ENCODE results near the gene PDE4B. TPM values are rescaled to one million over a fixed set of nuclear protein-coding genes. Genes with fewer than 3 reads are reported as not detected.

The PDE4B gene
- total RNA-seq, 2 donors from 2014 or later, result 2.0 to 5.7 TPM

- no peak overlapping the region for H3K27ac ChIP-seq
- no peaks in the 10 kb centered on the region for H3K9me3 ChIP-seq
- no peaks in the 10 kb centered on the region for H3K27me3 ChIP-seq
- intact Hi-C loops (cut with DNase I), result no loop called here
- H3K9ac ChIP-seq (ENCODE audit: low read depth in 2 of 2, low read length in 2 of 2), result no peak overlapping the region
- H3K36me3 ChIP-seq, result no peaks in the 10 kb centered on the region
- no peaks in the 10 kb centered on the region for H3K4me1 ChIP-seq
- H3K4me3 ChIP-seq, result no peak overlapping the region
- TF ChIP-seq CTCF (IDR thresholded peaks at IDR 0.05), result no peak
- DNase-seq, result no peak
Observed at GRCh38 chr1:65821386-65821785, 28.7 kb downstream of the PDE4B start.

- no peaks in the 10 kb centered on the region for H3K36me3 ChIP-seq
- H3K4me1 ChIP-seq, result no peaks in the 10 kb centered on the region
- TF ChIP-seq CTCF (IDR thresholded peaks at IDR 0.05), result no peak
- no peak overlapping the region for H3K27ac ChIP-seq
- H3K9me3 ChIP-seq, result no peaks in the 10 kb centered on the region
- H3K27me3 ChIP-seq, result no peaks in the 10 kb centered on the region
- no peak overlapping the region for H3K9ac ChIP-seq (ENCODE audit: low read depth in 2 of 2, low read length in 2 of 2)
- intact Hi-C loops (cut with DNase I), result no loop called here
- no peak for DNase-seq
- H3K4me3 ChIP-seq, result no peak overlapping the region
Observed at GRCh38 chr1:65824103-65824502, 31.4 kb downstream of the PDE4B start.

GRCh38 chr1:65825741-65826140, 33.0 kb downstream of the PDE4B start:
- intact Hi-C loops (cut with DNase I), result no loop called here
- no peak for TF ChIP-seq CTCF (IDR thresholded peaks at IDR 0.05)
- H3K4me3 ChIP-seq, result no peak overlapping the region
- no peaks in the 10 kb centered on the region for H3K4me1 ChIP-seq
- H3K9ac ChIP-seq (ENCODE audit: low read depth in 2 of 2, low read length in 2 of 2), result no peak overlapping the region
- H3K9me3 ChIP-seq, result no peaks in the 10 kb centered on the region
- no peak overlapping the region for H3K27ac ChIP-seq
- no peaks in the 10 kb centered on the region for H3K27me3 ChIP-seq
- H3K36me3 ChIP-seq, result no peaks in the 10 kb centered on the region
- no peak for DNase-seq

DNA sequence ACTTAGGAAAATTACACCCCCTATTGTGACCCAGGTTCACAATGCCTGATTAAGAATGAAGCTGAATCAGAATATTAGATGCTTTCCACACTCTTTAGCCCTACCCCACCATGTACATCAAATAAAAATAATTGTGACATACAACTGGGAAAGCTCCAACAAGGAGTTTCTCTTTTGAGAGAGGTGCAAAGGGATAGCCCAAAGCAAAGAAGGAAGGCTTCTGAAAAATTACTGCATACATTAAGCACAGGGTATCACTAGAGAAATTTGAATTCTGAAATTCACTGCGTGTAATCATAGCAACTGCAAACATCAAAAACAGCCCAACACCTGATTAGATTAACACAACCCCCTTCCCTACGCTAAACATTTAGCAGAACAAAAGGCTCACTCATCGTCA, 34.1 kb downstream of the PDE4B start:
- Histone ChIP-seq H3K4me1 (no peaks in the 10 kb centered on the region), H3K9me3 (no peaks in the 10 kb centered on the region), H3K27ac (no peak overlapping the region), H3K27me3 (no peaks in the 10 kb centered on the region), H3K4me3 (no peak overlapping the region), H3K36me3 (no peaks in the 10 kb centered on the region), H3K9ac (ENCODE audit: low read depth in 2 of 2, low read length in 2 of 2) (no peak overlapping the region)
- intact Hi-C loops (cut with DNase I), result no loop called here
- no peak for DNase-seq
- TF ChIP-seq CTCF (IDR thresholded peaks at IDR 0.05), result no peak

GRCh38 chr1:65827346-65827745, 34.7 kb downstream of the PDE4B start:
- H3K27me3 ChIP-seq, result no peaks in the 10 kb centered on the region
- intact Hi-C loops (cut with DNase I), result no loop called here
- H3K36me3 ChIP-seq, result no peaks in the 10 kb centered on the region
- H3K27ac ChIP-seq, result no peak overlapping the region
- no peak for TF ChIP-seq CTCF (IDR thresholded peaks at IDR 0.05)
- no peak for DNase-seq
- H3K4me3 ChIP-seq, result no peak overlapping the region
- H3K9ac ChIP-seq (ENCODE audit: low read depth in 2 of 2, low read length in 2 of 2), result no peak overlapping the region
- H3K9me3 ChIP-seq, result no peaks in the 10 kb centered on the region
- no peaks in the 10 kb centered on the region for H3K4me1 ChIP-seq

- H3K27ac ChIP-seq, result no peak overlapping the region
- no peak for TF ChIP-seq CTCF (IDR thresholded peaks at IDR 0.05)
- intact Hi-C loops (cut with DNase I), result no loop called here
- H3K4me3 ChIP-seq, result no peak overlapping the region
- no peaks in the 10 kb centered on the region for H3K4me1 ChIP-seq
- no peaks in the 10 kb centered on the region for H3K36me3 ChIP-seq
- no peaks in the 10 kb centered on the region for H3K9me3 ChIP-seq
- DNase-seq, result no peak
- no peaks in the 10 kb centered on the region for H3K27me3 ChIP-seq
- no peak overlapping the region for H3K9ac ChIP-seq (ENCODE audit: low read depth in 2 of 2, low read length in 2 of 2)
Observed at GRCh38 chr1:65830306-65830705, 37.6 kb downstream of the PDE4B start.

Measured in colonic mucosa (tissue), 4 donors.